Activated CD4-positive, alpha-beta T cell treated with anti-CD3 and anti-CD28 coated beads for 24 hours (primary cell): ENCODE results near the gene ATP5F1D.

ENCODE experiments used
- DNase-seq, 2 donors: peaks; one replicate each; pipeline ENCODE4 v3.0.0-alpha.2; 2020; ENCODE audit warnings: low read depth in 2 of 2

ATP5F1D gene

GRCh38 chr19:1220976-1221903, 20.3 kb upstream of the ATP5F1D start:
- DNase-seq, result no peak

- no peak for DNase-seq
These were observed 19.7 kb upstream of the ATP5F1D start for GRCh38 chr19:1221904-1222255.

GRCh38 chr19:1222394-1222793, 19.2 kb upstream of the ATP5F1D start:
- no peak for DNase-seq

DNA sequence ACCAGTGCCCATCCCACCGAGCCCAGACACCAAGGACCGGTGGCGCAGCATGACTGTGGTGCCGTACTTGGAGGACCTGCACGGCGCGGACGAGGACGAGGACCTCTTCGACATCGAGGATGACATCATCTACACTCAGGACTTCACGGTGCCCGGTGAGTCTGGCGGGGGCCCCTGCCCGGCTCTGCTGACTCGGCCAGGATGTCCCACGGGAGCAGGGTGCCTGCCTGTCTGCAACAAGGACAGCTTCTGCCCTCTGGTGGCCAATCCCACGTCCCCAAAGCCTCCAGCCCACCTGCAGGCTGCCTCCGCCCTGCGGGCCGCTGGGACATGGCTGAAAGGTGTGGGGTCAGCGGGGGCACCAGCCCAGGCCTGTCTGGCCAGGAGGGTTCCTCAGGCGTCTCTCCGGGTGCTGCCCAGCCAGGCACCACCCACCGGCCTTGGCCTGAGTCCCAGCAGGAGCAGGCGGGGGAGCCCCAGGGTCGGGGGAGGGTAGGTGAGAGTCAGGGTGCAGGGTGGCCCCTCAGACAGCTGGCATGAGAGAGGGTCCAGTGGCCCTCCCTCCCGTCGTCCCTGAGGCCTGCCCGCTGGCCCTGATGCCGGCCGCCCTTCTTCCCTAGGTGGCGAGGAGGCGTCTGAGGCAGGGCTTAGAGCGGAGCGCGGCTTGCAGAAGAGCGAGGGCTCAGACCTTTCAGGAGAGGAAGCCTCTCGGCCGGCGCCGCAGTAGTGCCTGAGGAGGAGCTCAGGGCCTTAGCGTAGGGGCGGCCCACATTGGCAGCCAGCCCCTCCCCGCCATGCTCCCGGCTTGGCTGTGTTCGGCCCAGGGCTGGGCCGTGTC, 18.3 kb upstream of the ATP5F1D start:
- no peak for DNase-seq

- no peak for DNase-seq
These were observed 17.3 kb upstream of the ATP5F1D start for GRCh38 chr19:1224047-1224825.

GRCh38 chr19:1224847-1225246, 16.7 kb upstream of the ATP5F1D start:
- DNase-seq, result no peak

DNA sequence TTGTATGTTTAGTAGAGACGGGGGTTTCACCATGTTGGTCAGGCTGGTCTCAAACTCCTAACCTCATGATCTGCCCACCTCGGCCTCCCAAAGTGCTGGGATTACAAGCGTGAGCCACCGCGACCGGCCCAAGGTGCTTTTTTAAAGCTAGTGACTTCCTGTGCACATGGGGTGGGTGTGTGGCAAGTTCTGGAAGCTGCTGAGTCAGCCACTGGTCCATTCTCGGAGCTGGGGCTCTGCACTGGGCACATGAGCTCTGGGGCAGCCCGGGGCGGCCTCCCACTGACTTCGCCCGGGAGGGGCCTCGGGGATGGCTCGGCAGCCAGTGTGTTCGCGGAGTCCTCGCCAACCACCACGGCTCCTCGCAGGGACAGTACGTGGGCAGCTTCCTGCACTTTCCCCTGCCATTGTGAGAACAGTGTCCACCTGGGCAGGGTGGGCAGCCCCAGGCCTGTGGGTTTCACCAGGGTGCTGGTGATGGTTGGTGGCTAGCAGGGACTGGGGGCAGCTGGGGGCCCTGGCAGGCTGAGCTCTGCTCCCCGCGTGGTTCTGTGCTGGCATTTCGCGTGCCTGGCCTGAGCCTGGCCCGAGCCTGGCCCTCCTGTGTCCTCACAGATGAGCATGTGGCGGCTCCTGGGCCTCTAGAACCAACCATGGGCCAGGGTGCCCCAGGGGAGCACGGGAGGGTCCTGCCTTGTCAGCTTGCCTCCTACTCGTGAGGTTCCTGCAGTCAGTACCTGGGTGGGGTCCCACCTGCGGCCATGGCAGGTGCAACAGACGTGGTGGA, 15.9 kb upstream of the ATP5F1D start:
- DNase-seq, result no peak

DNA sequence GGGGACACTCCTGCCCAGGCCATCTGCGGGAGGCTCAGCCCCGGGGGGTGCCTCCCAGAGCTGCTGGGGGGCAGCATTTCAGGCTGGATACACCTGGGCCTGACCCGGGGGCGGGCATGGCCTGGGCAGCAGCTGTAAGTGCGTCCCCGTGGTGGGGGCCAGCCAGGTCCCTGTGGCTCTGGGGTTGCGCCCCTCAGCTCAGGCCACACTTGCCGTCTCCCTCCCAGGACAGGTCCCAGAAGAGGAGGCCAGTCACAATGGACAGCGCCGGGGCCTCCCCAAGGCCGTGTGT, 15.4 kb upstream of the ATP5F1D start:
- no peak for DNase-seq

DNA sequence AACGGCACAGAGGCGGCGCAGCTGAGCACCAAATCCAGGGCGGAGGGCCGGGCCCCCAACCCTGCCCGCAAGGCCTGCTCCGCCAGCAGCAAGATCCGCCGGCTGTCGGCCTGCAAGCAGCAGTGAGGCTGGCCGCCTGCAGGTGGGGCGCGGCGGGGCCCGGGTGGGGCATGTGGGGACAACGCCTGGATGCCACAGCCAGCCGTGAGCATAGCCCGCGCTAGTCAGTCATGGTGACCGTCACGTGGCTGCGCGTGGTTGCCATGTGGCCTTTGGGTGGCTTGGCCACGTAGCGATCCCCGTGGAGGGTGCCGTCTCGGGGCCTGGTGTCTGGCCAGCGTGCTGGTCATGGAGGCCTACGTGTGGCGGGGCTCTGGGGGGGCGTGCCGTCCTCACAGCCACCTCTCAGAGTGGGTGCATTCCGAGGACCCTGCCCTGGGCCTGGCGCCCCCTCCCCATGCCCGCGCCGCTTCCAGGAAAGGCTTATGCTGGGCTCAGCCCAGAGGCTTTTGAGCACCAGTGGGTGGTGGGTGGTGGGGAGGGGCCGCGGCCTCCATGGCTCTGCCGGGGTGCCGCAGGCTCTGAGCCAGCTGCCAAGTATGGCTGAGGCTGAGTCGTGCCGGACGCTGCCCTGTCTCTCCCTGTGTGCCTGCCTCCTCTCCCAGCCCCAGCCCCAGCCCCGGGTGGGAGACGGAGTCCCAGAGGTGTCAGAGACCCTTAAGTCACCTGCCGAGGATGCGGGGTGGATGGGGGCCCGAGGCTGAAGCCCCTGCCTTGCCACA, 14.8 kb upstream of the ATP5F1D start:
- no peak for DNase-seq

GRCh38 chr19:1227304-1228054, 14.1 kb upstream of the ATP5F1D start:
- DNase-seq, result no peak

- no peak for DNase-seq
These were observed 13.2 kb upstream of the ATP5F1D start for GRCh38 chr19:1228161-1228957.

- DNase-seq, result no peak
These were observed 12.3 kb upstream of the ATP5F1D start for GRCh38 chr19:1229056-1229923.

DNA sequence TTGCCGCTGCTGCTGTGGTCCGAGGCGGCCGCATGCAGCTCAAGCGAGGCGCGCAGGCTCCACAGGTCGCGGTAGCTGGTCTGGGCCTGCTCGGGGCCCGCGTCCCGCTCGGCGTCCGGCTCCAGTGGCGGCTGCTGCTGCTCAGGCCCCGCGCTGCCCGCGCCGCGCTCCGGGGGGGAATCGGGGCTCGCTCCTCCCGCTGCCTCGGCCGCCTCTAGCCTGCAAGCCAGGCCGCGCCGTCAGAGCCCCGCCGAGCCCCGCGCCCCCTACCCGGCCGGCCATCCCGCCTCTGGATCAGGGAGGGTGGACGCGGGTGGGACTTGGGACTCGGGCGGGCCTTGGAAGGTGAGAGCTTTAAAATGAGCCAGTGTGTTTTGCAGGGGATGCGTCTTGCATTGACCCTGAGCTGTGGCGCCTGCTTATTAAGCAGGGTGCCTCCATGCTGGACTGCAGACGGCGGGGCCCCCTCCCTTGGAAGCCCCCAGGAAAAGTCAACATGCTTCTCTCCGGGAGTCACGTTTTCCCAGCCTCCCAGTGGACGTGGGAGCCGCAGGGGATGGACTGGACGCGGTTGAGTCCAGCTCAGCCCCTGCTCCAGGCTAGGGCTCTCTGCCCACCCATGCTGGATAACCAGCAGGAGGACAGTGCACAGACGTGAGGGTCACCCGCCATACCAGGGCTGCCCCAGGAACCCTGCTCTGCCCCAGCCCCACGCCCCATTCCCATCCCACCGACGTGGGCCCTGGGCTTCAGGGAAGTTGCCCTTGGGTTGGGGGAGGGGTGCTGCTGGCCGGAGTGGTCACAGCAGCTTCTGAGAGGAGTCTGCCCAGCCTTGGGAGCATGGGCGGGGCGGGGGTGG, 11.4 kb upstream of the ATP5F1D start:
- DNase-seq, result no peak

DNA sequence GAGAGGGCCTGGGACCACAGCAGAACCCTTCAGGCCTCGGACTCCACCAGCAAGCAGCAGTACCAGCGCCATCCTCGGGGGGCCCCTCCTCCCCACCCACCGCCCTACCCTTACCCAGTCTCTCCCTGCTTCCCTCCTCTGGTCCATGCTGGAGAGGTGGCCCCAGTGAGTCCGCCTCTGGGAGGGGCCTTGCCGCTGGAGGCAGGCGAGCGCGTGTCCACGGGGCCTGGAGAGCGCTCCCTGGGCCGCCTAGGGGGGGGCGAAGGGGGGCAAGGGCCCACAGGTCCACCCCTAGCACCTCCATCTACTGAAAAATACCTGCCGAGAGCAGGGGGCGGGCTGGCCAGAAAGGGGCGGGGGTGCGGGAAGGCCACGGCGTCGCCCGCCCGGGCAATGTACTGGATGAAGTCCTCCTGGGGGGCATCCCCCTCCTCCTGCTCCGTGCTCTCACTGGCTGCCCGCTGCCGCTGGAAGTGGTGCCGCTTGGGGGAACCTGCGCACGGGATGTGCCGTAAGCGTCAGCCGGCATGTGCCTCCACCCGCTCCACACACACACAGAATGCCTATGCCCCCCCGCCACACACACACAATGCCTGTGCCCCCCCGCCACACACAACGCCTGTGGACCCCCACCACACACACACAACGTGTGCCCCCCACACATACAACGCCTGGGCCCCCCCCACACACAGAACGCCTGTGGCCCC, 10.6 kb upstream of the ATP5F1D start:
- no peak for DNase-seq

DNA sequence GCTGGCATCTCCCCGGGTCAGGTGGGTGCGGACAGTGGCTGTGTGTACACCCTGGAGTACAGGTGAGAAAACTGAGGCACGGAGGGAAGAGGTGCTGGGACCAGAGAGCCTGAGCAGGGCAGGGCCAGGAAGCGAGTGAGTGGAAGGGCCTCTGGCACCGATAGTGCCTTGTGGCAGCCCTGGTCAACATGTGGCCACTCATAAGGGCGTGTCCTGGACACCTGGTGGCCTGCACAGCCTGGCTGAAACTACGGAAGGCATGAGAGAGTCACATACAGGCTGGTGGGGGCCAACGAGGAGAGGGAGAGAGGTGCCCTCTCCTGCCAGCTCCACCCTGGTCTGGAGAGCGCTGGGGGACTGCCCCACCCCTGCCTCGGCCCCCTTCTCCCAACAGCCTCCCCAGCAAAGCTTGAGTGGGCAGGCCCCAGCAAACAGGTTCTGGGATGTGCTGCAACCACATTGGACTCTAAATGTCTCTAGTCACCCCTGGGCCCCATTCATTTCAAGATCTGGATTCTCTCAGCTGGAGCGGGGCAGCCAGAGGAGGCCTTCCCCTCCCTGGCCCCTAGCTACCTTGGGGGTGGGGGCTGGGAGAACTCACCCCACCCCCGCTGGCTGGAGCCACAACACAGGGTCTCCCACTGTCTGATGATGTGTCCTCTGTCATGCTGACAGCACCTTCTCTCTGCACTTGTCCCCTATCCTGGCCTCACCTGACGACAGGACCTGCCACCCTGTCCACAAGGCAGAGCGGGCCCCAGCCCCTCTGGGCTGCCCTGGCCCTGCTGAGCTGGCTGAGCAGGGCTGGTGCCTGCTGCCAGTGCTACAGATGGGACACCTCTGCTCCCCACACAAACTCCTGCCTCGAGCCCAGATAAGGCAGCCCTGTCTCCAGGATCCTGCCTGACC, 9.6 kb upstream of the ATP5F1D start:
- DNase-seq, result no peak
